HG02610 (cell line): ENCODE measurements around the gene MYMX.
"Not testable (repeated sequence)": the region's sequence is repeated elsewhere in the genome, so short reads cannot be mapped to it uniquely, and the experiment has no call there.

ENCODE experiments used
- ATAC-seq: cut with Tn5 transposase; IDR thresholded peaks from one replicate; pipeline ENCODE4 v1.9.1; 2021; ENCODE audit warnings: mild to moderate bottlenecking, moderate library complexity; ENCODE audit not compliant: unreplicated experiment

Gene MYMX

DNA sequence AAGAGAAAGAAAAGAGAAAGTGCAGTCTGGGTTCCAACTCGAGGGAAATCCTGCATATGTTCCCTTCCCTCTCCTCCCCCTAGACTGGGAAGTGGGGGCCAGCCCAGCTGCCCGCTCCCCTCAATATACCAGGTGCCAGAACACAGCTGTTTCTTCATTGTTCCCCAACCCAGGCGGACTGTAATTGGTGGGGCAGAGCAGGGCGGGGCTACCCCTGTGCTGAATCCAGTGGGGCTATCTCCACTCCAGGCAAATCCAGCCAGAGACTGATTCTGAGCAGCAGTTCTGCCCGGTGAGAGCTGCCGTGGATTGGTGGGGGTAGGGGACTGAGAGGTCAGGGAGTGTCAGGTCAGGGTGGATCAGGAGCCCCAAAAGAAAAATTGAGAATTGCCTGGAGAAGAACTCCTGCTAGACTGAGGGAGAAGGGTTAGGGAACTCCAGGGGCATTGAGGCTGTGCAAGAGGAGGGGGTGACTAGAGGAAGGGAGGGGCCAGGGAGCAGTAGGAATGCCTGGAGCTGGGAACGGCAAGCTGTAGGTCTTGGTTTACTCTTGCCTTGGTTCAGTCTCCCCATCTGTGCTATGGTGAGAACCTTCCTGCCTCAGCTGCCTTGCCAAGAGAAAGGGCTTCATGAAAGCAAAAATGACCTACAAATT lies at the start of gene MYMX:
Gene MYMX (plus strand): TSS at position 250 of the 655 bp plus-strand sequence. CDS start 546 bp downstream, outside the sequence.
- no peak for ATAC-seq

DNA sequence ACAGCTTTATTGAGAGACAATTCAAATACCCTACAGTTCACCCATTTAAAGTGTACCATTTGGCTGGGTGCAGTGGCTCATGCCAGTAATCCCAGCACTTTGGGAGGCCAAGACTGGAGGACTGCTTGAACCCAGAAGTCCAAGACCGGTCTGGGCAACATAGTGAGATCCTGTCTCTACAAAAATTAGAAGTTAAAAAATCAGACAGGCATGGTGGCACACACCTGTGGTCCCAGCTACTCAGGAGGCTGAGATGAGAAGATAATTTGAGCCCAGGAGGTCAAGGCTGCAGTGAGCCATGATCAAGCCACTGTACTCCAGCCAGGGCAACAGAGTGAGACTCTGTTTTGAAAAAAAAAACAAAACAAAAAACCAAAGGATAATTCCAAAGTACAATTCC lies 49.2 kb upstream of the MYMX start:
- ATAC-seq: no peak

DNA sequence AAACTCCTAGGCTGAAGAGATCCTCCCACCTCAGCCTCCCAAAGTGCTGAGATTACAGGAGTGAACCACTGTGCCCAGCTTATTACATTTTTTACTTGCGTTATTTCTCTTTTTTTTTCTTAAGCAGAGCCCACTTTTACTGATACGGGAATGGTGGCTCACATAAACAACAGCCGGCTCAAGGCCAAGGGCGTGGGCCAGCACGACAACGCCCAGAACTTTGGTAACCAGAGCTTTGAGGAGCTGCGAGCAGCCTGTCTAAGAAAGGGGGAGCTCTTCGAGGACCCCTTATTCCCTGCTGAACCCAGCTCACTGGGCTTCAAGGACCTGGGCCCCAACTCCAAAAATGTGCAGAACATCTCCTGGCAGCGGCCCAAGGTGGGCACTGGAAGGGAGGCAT lies 47.6 kb upstream of the MYMX start:
- ATAC-seq: no peak

DNA sequence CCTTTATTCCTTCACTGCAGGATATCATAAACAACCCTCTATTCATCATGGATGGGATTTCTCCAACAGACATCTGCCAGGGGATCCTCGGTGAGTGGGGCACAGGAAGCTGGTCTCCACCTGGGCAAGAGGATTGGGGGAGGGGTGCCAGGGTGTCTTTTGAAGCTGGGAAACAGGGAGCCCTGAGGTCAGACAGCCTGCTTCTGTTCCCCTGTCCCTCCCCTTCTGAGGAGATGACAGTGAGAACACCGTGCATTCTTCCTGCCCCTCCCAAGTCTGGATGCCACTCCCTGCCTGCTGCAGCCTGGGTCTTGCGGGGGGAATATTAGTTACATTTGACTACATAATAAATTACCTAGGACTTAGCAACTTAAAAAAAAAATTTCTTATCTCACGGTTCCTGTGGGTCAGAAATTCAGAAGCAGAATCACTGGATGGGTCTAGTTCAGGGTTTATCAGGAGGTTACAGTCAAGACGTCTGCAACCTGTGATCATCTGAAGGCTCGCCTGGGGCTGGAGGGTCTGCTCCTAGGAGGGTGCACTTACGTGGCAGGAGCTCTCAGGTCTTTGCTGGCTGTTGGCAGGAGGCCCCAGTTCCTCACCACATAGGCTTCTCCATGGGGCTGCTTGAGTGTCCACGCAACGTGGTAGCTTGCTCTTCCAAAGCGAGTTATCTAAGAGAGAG lies 46.7 kb upstream of the MYMX start:
- no peak for ATAC-seq

DNA sequence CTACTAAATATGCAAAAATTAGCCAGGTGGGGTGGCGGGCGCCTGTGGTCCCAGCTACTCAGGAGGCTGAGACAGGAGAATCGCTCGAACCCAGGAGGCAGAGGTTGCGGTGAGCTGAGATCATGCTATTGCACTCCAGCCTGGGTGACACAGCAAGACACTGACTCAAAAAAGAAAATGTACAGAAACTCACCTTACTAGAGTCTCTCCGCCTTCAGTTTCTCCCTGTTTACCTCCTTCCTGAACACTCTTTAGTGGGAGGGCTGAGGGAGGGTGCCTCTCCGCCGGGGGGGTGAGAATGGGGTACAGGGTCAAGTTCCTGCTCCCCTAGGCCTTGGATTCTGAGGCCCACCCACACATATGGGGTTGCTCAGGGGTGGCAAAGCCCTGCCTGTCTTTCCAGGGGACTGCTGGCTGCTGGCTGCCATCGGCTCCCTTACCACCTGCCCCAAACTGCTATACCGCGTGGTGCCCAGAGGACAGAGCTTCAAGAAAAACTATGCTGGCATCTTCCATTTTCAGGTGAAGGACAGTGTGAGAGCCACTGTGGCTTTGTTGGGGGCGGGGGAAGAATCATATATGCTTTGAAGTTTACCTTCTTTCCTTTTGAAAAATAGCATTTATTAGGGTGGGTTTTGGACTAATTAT lies 44.7 kb upstream of the MYMX start:
- no peak for ATAC-seq

DNA sequence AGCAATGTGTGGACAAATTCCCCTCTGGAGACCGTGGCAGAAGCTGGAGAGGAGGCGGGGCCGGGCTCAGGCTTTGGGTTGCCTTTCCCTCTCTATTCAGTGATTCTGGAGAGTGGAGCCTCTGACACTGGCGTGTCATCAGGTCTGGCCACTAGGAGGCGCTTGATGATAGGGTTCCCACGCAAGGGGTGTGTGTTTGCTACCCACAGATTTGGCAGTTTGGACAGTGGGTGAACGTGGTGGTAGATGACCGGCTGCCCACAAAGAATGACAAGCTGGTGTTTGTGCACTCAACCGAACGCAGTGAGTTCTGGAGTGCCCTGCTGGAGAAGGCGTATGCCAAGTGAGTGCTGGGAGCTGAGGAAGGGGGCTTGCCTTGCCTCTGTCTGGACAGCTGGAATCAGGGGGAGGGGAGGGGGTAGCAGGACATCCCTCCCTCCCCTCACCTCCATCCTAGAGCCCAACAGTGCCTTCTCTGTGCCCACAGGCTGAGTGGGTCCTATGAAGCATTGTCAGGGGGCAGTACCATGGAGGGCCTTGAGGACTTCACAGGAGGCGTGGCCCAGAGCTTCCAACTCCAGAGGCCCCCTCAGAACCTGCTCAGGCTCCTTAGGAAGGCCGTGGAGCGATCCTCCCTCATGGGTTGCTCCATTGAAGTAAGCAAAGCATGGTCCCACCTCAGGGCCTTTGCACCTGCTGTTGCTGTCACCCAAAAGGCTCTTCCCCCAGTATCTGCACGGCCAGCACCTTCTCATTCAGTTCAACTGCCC lies 43.8 kb upstream of the MYMX start:
- peak; percentile 46 for ATAC-seq

DNA sequence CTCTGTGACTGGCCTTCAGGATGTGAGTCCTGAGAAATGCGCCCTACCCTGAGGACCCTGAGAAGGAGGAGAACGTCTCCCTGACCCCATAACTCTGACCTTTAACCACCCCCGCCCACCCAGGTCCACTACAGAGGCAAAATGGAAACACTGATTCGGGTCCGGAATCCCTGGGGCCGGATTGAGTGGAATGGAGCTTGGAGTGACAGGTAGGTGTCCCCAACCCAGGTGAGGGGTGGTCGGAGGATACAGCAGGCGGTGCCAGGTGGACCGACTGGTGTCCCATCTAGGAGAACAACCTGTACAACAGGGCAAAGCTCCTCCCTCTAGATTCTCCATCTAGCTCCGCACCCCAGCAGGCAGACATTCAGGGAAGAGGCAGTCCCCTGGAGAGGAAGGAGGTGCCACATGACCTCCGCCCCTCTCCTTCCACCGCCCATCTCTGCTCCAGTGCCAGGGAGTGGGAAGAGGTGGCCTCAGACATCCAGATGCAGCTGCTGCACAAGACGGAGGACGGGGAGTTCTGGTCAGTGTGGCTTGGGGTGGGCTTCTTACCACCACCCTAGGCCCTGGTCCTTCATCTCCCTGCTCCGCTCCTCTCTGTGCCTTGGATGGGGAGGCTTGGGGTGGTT lies 40.5 kb upstream of the MYMX start:
- ATAC-seq: no peak

DNA sequence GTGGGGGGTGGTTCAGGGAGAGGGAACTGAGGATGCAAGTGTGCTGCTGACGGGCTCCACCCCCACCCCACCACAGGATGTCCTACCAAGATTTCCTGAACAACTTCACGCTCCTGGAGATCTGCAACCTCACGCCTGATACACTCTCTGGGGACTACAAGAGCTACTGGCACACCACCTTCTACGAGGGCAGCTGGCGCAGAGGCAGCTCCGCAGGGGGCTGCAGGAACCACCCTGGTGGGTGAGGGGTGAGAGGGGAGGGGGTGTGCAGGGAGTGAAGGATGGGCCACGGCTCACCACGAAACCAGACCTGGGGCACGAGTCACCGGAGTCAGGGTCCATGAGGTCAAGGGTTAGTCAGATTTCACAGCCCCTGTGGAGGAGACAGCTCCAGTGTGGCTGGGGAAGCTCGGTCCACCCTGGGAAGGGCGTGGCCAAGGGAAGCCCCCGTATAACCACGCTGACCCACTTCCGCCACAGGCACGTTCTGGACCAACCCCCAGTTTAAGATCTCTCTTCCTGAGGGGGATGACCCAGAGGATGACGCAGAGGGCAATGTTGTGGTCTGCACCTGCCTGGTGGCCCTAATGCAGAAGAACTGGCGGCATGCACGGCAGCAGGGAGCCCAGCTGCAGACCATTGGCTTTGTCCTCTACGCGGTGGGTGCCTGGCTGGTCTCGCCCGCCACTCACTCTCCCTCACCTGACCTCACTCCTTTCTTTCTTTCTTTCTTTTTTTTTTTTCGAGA lies 39.8 kb upstream of the MYMX start:
- ATAC-seq: peak; percentile 62

DNA sequence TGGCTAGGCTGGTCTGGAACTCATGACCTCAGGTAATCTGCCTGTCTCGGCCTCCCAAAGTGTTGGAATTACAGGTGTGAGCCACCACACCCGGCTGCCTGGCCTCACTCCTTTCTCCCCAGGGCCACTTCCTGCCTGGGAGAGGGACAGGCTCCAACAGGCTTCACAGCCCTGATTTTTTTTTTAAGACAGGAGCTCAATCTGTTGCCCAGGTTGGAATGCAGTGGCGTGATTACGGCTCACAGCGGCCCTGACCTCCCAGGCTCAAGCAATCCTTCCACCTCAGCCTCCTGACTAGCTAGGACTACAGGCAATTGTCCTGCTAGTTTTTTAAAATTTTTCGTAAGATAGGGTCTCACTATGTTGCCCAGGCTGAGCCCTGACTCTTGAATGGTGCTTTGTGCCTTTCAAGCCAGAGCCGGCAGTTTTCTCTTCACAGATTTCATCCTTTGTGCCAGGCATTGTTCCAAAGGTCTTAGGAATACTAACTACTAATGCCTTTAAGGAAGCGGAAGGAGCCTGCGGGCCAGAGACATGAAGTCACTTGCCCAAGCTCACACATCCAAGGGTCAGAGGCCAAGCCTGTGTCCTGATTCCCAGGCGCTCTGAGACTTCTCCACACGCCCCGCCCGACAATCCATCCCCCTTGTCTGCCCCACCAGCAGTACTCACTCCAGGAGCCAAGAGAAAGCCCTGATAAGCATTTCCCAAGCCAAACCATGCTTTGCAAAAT lies 38.9 kb upstream of the MYMX start:
- no peak for ATAC-seq

DNA sequence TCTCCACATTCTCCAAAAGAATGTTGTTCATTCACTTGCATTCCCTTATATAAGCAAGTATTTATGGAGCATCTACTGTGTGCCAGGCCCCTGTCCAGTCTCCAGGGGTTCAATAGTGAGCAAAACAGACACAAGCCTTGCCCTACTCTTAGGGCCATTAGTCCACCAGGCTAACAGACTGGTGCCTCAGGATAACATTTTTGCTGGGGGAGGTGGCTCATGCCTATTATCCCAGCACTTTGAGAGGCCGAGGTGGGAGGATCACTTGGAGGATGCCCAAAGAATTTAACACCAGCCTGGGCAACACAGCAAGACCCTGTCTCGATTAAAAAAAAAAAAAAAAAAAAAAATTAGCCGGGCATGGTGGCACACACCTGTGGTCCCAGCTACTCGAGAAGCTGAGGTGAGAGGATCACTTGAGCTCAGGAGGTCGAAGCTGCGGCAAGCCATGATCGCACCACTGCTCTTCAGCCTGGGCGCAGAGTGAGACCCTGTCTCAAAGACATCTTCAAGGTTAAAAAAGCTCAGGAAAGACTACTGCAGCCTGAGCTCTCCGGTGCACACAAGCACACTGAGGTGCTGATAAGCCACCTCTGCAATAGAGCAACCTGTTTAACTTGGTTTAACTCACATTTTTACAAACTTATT lies 38.2 kb upstream of the MYMX start:
- ATAC-seq: no peak

DNA sequence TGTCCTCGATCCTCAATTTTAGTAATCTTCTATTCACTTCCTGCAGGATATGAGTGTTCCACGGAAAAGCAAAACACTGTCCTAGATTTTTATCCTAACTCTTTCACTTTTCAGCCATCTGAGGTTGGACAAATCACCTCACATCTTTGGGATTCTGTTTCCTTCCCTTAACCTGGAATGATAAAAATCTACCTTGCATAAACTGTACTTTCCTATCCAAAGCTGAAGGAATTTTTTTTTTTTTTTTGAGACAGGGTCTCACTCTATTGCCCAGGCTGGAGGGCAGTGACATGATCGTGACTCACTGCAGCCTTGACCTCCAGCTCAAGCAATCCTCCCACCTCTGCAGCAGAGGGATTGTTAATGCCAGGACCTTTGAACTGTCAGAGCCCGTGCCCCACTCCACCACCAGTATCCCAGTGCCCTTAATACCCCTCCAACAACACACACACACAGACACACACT lies 37.6 kb upstream of the MYMX start:
- ATAC-seq: no peak

DNA sequence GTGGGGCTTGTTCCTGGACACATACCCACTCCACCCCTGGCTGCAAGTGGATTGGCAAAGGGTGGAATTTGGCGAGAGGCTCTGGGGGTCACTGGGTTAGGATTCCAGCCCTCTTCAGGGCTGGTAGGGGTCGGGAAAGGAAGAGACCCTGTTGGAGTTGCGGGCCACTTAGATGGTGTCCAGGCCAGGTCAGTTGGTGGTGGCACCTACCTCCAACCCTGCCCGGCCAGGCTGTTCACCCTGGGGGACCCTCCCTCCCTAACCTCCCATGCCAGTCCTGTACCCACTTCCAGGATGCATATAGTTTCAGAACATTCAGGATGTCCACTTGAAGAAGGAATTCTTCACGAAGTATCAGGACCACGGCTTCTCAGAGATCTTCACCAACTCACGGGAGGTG lies 37.1 kb upstream of the MYMX start:
- ATAC-seq: no peak

DNA sequence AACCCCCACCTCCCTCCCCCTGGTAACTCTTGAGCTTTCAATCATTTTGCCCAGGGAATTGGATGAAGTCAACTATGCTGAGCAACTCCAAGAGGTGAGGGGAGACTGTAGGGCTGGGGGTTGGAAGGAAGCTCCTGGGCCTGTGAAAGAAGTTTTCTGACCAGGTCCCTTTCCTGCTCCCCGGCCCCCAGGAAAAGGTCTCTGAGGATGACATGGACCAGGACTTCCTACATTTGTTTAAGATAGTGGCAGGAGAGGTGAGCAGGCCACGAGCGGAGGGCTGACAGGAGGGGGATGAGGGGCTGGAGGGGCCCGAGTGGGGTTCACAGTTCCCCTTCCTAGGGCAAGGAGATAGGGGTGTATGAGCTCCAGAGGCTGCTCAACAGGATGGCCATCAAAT lies 36.3 kb upstream of the MYMX start:
- ATAC-seq: no peak

DNA sequence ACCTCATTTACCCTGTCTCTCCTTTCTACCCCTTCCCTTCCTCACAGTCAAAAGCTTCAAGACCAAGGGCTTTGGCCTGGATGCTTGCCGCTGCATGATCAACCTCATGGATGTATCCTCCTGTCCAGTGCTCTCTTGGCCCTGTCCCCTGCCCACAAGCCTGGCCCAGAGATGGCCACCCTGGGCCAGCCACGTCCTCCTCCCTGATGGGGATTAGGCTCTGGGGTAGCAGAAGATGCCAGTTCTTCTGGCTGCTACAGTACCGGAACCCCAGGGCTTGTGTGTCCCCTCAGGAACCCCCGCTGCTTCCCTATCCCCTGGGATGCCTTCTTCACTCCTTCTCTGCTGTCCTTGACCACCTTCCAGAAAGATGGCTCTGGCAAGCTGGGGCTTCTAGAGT lies 35.8 kb upstream of the MYMX start:
- ATAC-seq: no peak

DNA sequence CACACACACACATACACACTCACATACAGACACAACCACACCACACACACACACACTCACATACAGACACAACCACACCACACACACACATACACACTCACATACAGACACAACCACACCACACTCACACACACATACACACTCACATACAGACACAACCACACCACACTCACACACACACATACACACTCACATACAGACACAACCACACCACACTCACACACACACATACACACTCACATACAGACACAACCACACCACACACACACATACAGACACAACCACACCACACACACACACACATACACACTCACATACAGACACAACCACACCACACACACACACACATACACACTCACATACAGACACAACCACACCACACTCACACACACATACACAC lies 34.9 kb upstream of the MYMX start:
- not testable (repeated sequence) for ATAC-seq

DNA sequence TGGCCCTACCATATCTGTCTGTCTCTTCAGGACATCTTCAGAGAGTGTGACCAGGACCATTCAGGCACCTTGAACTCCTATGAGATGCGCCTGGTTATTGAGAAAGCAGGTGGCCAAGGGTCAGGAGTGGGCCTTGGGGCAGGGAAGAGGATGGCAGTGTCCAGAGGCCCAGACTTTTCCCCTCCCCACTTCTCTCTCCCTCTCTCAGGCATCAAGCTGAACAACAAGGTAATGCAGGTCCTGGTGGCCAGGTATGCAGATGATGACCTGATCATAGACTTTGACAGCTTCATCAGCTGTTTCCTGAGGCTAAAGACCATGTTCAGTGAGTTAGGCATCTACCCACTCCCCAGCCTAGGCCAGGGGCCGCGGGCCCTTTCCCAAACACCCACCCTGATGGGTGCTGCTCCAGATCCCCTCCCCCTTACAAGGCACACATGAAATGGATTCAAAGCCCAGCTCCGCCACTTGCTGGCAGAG lies 33.8 kb upstream of the MYMX start:
- no peak for ATAC-seq

DNA sequence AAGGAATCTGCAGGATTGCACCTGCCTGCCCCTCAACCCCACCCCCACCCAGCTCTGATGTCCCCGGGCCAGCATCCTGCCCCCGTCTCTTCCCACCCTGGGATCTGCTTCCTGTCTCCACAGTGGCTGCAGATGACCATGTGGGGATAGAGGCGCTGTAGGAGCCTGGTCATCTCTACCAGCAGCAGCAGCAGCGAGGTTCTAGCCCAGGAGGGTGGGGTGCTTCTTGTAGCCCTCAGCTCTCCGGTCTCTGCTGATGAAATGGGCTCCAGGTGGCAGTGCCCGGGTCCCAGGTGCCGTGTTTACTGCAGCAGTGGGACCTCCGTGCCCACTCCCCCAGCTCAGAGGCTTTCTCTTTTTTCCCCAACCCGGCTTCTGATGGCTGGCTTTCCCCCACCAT lies 32.9 kb upstream of the MYMX start:
- ATAC-seq: no peak

DNA sequence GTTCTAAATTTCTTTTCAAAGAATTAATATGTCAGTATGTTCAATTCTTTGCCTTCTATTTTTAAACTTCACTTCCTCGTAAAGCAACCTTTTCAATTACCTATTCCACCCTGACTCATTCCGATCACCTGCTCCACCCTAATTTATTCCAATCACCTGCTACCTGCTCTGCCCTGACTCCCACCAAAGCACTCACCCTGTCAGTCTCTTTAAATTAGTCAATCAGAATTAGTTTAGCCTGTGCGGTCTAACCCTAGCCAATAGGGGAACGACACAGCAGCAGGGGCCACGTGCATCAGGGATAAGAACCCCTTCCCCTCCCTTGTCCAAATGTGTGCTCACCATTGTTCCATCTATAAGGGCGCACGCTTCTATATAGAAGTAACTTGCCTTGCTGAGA lies 31.4 kb upstream of the MYMX start:
- ATAC-seq: not testable (repeated sequence)
